PFSK-1 (cell line): Measurements from ENCODE around the gene COPRS.

ENCODE experiments used
- TAF1 ChIP-seq: IDR thresholded peaks from 2 replicates; pipeline ENCODE4 v1.6.1; 2012; ENCODE audit warnings: low read length, control low read depth, borderline replicate concordance; ENCODE audit not compliant: insufficient read depth
- TF ChIP-seq, protein P1 (sequence below), 2 experiments: IDR thresholded peaks; 2 replicates each; pipeline versions ENCODE4 v1.6.1 to v1.8.0; 2011 to 2012; ENCODE audit warnings: low read depth in 2 of 2, low read length in 2 of 2, control low read depth in 1 of 2, inconsistent platforms in 1 of 2, mild to moderate bottlenecking in 1 of 2, moderate library complexity in 1 of 2; ENCODE audit not compliant: insufficient read depth in 1 of 2

DNA sequence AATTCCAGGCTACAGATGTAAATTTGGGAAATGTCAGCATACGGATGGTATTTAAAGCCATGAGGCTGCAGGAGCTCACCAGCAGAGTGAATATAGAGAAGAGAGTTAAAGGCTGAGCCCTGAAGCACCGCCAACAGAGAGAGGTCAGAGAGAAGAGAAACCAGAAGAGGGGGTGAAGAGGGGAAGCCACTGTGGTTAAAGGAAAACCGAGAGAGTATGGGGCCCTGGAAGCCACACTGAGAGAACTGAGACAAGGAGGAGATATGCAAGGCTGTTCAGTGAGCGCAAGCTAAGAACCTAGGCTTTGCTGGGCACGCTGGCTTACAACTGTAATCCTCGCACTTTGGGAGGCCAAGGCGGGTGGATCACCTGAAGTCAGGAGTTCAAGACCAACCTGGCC is 24.6 kb downstream of the COPRS start:
- TF ChIP-seq, protein P1, sequence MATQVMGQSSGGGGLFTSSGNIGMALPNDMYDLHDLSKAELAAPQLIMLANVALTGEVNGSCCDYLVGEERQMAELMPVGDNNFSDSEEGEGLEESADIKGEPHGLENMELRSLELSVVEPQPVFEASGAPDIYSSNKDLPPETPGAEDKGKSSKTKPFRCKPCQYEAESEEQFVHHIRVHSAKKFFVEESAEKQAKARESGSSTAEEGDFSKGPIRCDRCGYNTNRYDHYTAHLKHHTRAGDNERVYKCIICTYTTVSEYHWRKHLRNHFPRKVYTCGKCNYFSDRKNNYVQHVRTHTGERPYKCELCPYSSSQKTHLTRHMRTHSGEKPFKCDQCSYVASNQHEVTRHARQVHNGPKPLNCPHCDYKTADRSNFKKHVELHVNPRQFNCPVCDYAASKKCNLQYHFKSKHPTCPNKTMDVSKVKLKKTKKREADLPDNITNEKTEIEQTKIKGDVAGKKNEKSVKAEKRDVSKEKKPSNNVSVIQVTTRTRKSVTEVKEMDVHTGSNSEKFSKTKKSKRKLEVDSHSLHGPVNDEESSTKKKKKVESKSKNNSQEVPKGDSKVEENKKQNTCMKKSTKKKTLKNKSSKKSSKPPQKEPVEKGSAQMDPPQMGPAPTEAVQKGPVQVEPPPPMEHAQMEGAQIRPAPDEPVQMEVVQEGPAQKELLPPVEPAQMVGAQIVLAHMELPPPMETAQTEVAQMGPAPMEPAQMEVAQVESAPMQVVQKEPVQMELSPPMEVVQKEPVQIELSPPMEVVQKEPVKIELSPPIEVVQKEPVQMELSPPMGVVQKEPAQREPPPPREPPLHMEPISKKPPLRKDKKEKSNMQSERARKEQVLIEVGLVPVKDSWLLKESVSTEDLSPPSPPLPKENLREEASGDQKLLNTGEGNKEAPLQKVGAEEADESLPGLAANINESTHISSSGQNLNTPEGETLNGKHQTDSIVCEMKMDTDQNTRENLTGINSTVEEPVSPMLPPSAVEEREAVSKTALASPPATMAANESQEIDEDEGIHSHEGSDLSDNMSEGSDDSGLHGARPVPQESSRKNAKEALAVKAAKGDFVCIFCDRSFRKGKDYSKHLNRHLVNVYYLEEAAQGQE (IDR thresholded peaks at IDR 0.05; ENCODE audit: insufficient read depth in 1 of 2, low read depth in 2 of 2, low read length in 2 of 2): no peak
- no peak for TF ChIP-seq TAF1
